Sigmoid colon (tissue), 4 donors: Measurements from ENCODE around the gene PDCD10.

Source experiments
- CTCF ChIP-seq, 4 experiments: fragments of 450-650 bp in 3 of 4; fragments of 200-600 bp in 1 of 4; IDR thresholded peaks; one replicate each; pipeline ENCODE4 v1.5.1; 2016 to 2019; ENCODE audit warnings: antibody characterized with exemption in 4 of 4, mild to moderate bottlenecking in 3 of 4, moderate library complexity in 2 of 4
- EP300 ChIP-seq, 4 donors: sonication (generic); formaldehyde crosslinking; IDR thresholded peaks; one replicate each; pipeline ENCODE4 v1.6.1; 2017; ENCODE audit warnings: antibody characterized with exemption in 4 of 4
- POLR2A ChIP-seq, 2 donors: fragments of 450-650 bp; IDR thresholded peaks; one replicate each; pipeline ENCODE4 v1.6.1; 2016; ENCODE audit warnings: antibody characterized with exemption in 2 of 2, mild to moderate bottlenecking in 2 of 2, moderate library complexity in 2 of 2
- POLR2AphosphoS5 ChIP-seq, 4 donors: sonication (generic); formaldehyde crosslinking; IDR thresholded peaks; one replicate each; pipeline ENCODE4 v1.6.1; 2017; ENCODE audit warnings: antibody characterized with exemption in 4 of 4

GRCh38 chr3:167653760-167654159 is 80.9 kb downstream of the PDCD10 start, which contains the start of gene WDR49:
- TF ChIP-seq CTCF (IDR thresholded peaks at IDR 0.05), result no peak
- TF ChIP-seq POLR2AphosphoS5 (IDR thresholded peaks at IDR 0.05), result no peak
- TF ChIP-seq POLR2A (IDR thresholded peaks at IDR 0.05), result no peak
- no peak for TF ChIP-seq EP300 (IDR thresholded peaks at IDR 0.05)
